ENCODE results near the gene CPOX. TPM values are rescaled to one million over a fixed set of nuclear protein-coding genes. Genes with fewer than 3 reads are reported as not detected.
A peak's percentile ranks its signal among the peaks of the same experiment; 100 is the strongest.

CPOX gene
- total RNA-seq, 1 donor, result 22.1 TPM

- Histone ChIP-seq H3K36me3 (ENCODE audit: insufficient read depth, low read length) (peaks cover 9% of the 10 kb centered on the region), H3K4me2 (ENCODE audit: insufficient read depth, low read length) (no peak overlapping the region), H3K4me3 (ENCODE audit: insufficient read depth, low read length) (no peak overlapping the region), H3K79me2 (ENCODE audit: insufficient read depth, low read length) (peaks cover 10% of the 10 kb centered on the region), H4K20me1 (ENCODE audit: insufficient read depth, low read length) (peaks cover 2% of the 10 kb centered on the region), H2AFZ (ENCODE audit: low read length) (peak overlapping the region; percentile 31), H3K4me1 (ENCODE audit: insufficient read depth, low read length) (peaks cover 8% of the 10 kb centered on the region), H3K9me3 (ENCODE audit: low read depth, low read length) (no peaks in the 10 kb centered on the region), H3K27ac (ENCODE audit: low read depth, low read length) (no peak overlapping the region), H3K27me3 (ENCODE audit: insufficient read depth, low read length) (no peaks in the 10 kb centered on the region)
- no peak for TF ChIP-seq CTCF (IDR thresholded peaks at IDR 0.05; ENCODE audit: extremely low read depth, low read depth, low read length)
- DNase-seq (ENCODE audit: insufficient read length, low spot score, missing footprints), result peak; percentile 32
Observed at GRCh38 chr3:98594628-98595324, 1.4 kb upstream of the CPOX start.

GRCh38 chr3:98592345-98592935 lies 971 bp downstream of the CPOX start:
- Histone ChIP-seq H3K79me2 (ENCODE audit: insufficient read depth, low read length) (peaks cover 10% of the 10 kb centered on the region), H4K20me1 (ENCODE audit: insufficient read depth, low read length) (peaks cover 2% of the 10 kb centered on the region), H3K27ac (ENCODE audit: low read depth, low read length) (no peak overlapping the region), H3K27me3 (ENCODE audit: insufficient read depth, low read length) (no peaks in the 10 kb centered on the region), H3K36me3 (ENCODE audit: insufficient read depth, low read length) (peaks cover 11% of the 10 kb centered on the region), H3K9me3 (ENCODE audit: low read depth, low read length) (no peaks in the 10 kb centered on the region), H3K4me2 (ENCODE audit: insufficient read depth, low read length) (peak overlapping the region; percentile 91), H3K4me3 (ENCODE audit: insufficient read depth, low read length) (peak overlapping the region; percentile 87), H3K4me1 (ENCODE audit: insufficient read depth, low read length) (peaks cover 8% of the 10 kb centered on the region), H2AFZ (ENCODE audit: low read length) (peak overlapping the region; percentile 98)
- DNase-seq (ENCODE audit: insufficient read length, low spot score, missing footprints), result no peak
- TF ChIP-seq CTCF (IDR thresholded peaks at IDR 0.05; ENCODE audit: extremely low read depth, low read depth, low read length), result no peak

GRCh38 chr3:98589331-98590036 lies 3.9 kb downstream of the CPOX start:
- Histone ChIP-seq H2AFZ (ENCODE audit: low read length) (no peak overlapping the region), H3K4me2 (ENCODE audit: insufficient read depth, low read length) (no peak overlapping the region), H3K9me3 (ENCODE audit: low read depth, low read length) (no peaks in the 10 kb centered on the region), H4K20me1 (ENCODE audit: insufficient read depth, low read length) (peaks cover 2% of the 10 kb centered on the region), H3K4me1 (ENCODE audit: insufficient read depth, low read length) (peaks cover 11% of the 10 kb centered on the region), H3K27me3 (ENCODE audit: insufficient read depth, low read length) (no peaks in the 10 kb centered on the region), H3K79me2 (ENCODE audit: insufficient read depth, low read length) (peaks cover 11% of the 10 kb centered on the region), H3K36me3 (ENCODE audit: insufficient read depth, low read length) (peaks cover 29% of the 10 kb centered on the region), H3K27ac (ENCODE audit: low read depth, low read length) (no peak overlapping the region), H3K4me3 (ENCODE audit: insufficient read depth, low read length) (no peak overlapping the region)
- DNase-seq (ENCODE audit: insufficient read length, low spot score, missing footprints), result peak; percentile 36
- TF ChIP-seq CTCF (IDR thresholded peaks at IDR 0.05; ENCODE audit: extremely low read depth, low read depth, low read length), result no peak

- Histone ChIP-seq H4K20me1 (ENCODE audit: insufficient read depth, low read length) (peaks cover 2% of the 10 kb centered on the region), H2AFZ (ENCODE audit: low read length) (no peak overlapping the region), H3K4me1 (ENCODE audit: insufficient read depth, low read length) (peaks cover 11% of the 10 kb centered on the region), H3K27me3 (ENCODE audit: insufficient read depth, low read length) (no peaks in the 10 kb centered on the region), H3K79me2 (ENCODE audit: insufficient read depth, low read length) (peaks cover 10% of the 10 kb centered on the region), H3K9me3 (ENCODE audit: low read depth, low read length) (no peaks in the 10 kb centered on the region), H3K27ac (ENCODE audit: low read depth, low read length) (no peak overlapping the region), H3K4me2 (ENCODE audit: insufficient read depth, low read length) (no peak overlapping the region), H3K4me3 (ENCODE audit: insufficient read depth, low read length) (no peak overlapping the region), H3K36me3 (ENCODE audit: insufficient read depth, low read length) (peaks cover 32% of the 10 kb centered on the region)
- TF ChIP-seq CTCF (IDR thresholded peaks at IDR 0.05; ENCODE audit: extremely low read depth, low read depth, low read length), result peak; percentile 50
- DNase-seq (ENCODE audit: insufficient read length, low spot score, missing footprints), result peak; percentile 75
Observed at GRCh38 chr3:98588065-98588464, 5.3 kb downstream of the CPOX start.

All from osteoblast (primary cell).